Head of caudate nucleus (tissue), 42 donors: ENCODE measurements around the gene ACD.

Source experiments
- DNase-seq, 42 donors: peaks; one replicate each; pipeline versions ENCODE4 v3.0.0 to v3.0.0-alpha.2; 2020 to 2021; ENCODE audit warnings: mixed read lengths in 7 of 42
- intact Hi-C: fragments of 100-400 bp; cut with DNase I; formaldehyde crosslinking; loops from one replicate; pipeline ENCODE4 v1.15.0; 2022

ACD gene

GRCh38 chr16:67613808-67614207 is 46.3 kb downstream of the ACD start:
- DNase-seq: peak in 11 of 42 donors; percentile 6 to 49 (median 35)
- intact Hi-C loops: no loop called here

- intact Hi-C loops: no loop called here
- DNase-seq: no peak
These were observed 51.7 kb downstream of the ACD start for GRCh38 chr16:67608364-67608763.
